Neural crest cell (in vitro differentiated cells): Measurements from ENCODE around the gene RABGAP1. TPM values are rescaled to one million over a fixed set of nuclear protein-coding genes. Genes with fewer than 3 reads are reported as not detected.

ENCODE experiments used
- DNase-seq: peaks from one replicate; pipeline ENCODE4 v3.0.0; 2021; ENCODE audit warnings: low read depth, mixed read lengths, low spot score
- H3K27ac Mint-ChIP-seq: one replicate; pipeline ENCODE4 v1.8.0; 2021; ENCODE audit warnings: mild to moderate bottlenecking, mixed read lengths; ENCODE audit not compliant: unreplicated experiment
- H3K27me3 Mint-ChIP-seq: 2 replicates; pipeline ENCODE4 v1.8.0; 2021; ENCODE audit warnings: low read depth, mild to moderate bottlenecking, mixed read lengths
- H3K36me3 Mint-ChIP-seq: 2 replicates; pipeline ENCODE4 v1.8.0; 2021; ENCODE audit warnings: low read depth, mild to moderate bottlenecking, mixed read lengths
- H3K4me1 Mint-ChIP-seq: 2 replicates; pipeline ENCODE4 v1.8.0; 2021; ENCODE audit warnings: mixed read lengths
- H3K4me3 Mint-ChIP-seq: one replicate; pipeline ENCODE4 v1.8.0; 2021; ENCODE audit warnings: mild to moderate bottlenecking, mixed read lengths
- H3K9me3 Mint-ChIP-seq: 2 replicates; pipeline ENCODE4 v1.8.0; 2021; ENCODE audit warnings: mixed read lengths
- CTCF ChIP-seq: fragments of 200-600 bp; sonication (generic); conservative IDR thresholded peaks from 2 replicates; pipeline ENCODE4 v1.5.0; 2021; ENCODE audit warnings: antibody characterized with exemption, mild to moderate bottlenecking
- total RNA-seq: library from RNA; stranded (reverse); gene quantifications from 2 replicates; pipeline ENCODE4 v1.2.1, GENCODE V29; 2021

The RABGAP1 gene
- total RNA-seq, 1 donor from 2014 or later: 59.5 TPM

GRCh38 chr9:123090198-123090896, 149.5 kb downstream of the RABGAP1 start:
- Mint-ChIP-seq H3K9me3 (no peaks in the 10 kb centered on the region), H3K36me3 (peaks cover 5% of the 10 kb centered on the region), H3K27ac (peak overlapping the region; percentile 39), H3K27me3 (no peaks in the 10 kb centered on the region), H3K4me1 (no peaks in the 10 kb centered on the region), H3K4me3 (no peak overlapping the region)
- no peak for DNase-seq
- no peak for TF ChIP-seq CTCF

- Mint-ChIP-seq H3K4me1 (no peaks in the 10 kb centered on the region), H3K27me3 (no peaks in the 10 kb centered on the region), H3K36me3 (peaks cover 5% of the 10 kb centered on the region), H3K4me3 (no peak overlapping the region), H3K9me3 (no peaks in the 10 kb centered on the region), H3K27ac (no peak overlapping the region)
- no peak for TF ChIP-seq CTCF
- DNase-seq: no peak
Observed at GRCh38 chr9:123090956-123091355, 150.1 kb downstream of the RABGAP1 start.

- no peak for TF ChIP-seq CTCF
- Mint-ChIP-seq H3K27me3 (no peaks in the 10 kb centered on the region), H3K27ac (no peak overlapping the region), H3K4me3 (no peak overlapping the region), H3K4me1 (no peaks in the 10 kb centered on the region), H3K9me3 (no peaks in the 10 kb centered on the region), H3K36me3 (peaks cover 5% of the 10 kb centered on the region)
- DNase-seq: no peak
Observed at GRCh38 chr9:123091459-123091858, 150.6 kb downstream of the RABGAP1 start.

- no peaks in the 10 kb centered on the region for H3K27me3 Mint-ChIP-seq
- no peak for DNase-seq
- H3K9me3 Mint-ChIP-seq: no peaks in the 10 kb centered on the region
- no peak overlapping the region for H3K4me3 Mint-ChIP-seq
- H3K4me1 Mint-ChIP-seq: no peaks in the 10 kb centered on the region
- peaks cover 7% of the 10 kb centered on the region for H3K36me3 Mint-ChIP-seq
- H3K27ac Mint-ChIP-seq: no peak overlapping the region
- TF ChIP-seq CTCF: no peak
Observed at GRCh38 chr9:123093141-123093540, 152.3 kb downstream of the RABGAP1 start.

DNA sequence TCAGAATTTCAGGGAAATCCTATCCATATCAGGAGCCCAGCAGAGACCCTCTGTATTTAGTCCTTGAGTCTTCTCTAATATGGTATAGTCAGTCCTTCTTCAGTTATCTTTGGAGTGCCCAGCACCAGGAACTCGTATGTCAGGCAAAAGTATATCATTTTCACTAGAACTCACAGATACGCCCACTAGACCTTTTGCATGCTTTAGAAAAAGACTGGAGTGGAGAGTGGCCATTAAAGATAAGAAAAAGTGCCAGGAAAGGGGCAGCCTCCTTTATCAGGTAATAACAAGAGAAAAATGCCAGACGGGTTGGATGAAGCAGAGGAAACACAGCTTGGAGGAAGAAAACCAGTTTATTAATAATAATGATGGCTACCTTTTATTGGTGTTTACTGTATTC, 156.2 kb downstream of the RABGAP1 start:
- H3K27ac Mint-ChIP-seq: no peak overlapping the region
- peaks cover 10% of the 10 kb centered on the region for H3K36me3 Mint-ChIP-seq
- no peaks in the 10 kb centered on the region for H3K4me1 Mint-ChIP-seq
- H3K27me3 Mint-ChIP-seq: no peaks in the 10 kb centered on the region
- DNase-seq: no peak
- H3K4me3 Mint-ChIP-seq: no peak overlapping the region
- no peaks in the 10 kb centered on the region for H3K9me3 Mint-ChIP-seq
- TF ChIP-seq CTCF: no peak
